Body of pancreas (tissue), 4 donors: ENCODE data around the gene C18orf32.

Experiments used
- CTCF ChIP-seq, 7 experiments: fragments of 450-650 bp in 4 of 7; fragments of 200-600 bp in 3 of 7; sonication (generic) in 3 of 7; IDR thresholded peaks; one replicate each; pipeline ENCODE4 v1.5.1; 2016 to 2019; ENCODE audit warnings: antibody characterized with exemption in 7 of 7
- POLR2A ChIP-seq, 3 donors: fragments of 450-650 bp; IDR thresholded peaks; one replicate each; pipeline ENCODE4 v1.6.1; 2016; ENCODE audit warnings: antibody characterized with exemption in 3 of 3, mild to moderate bottlenecking in 2 of 3

- no peak for TF ChIP-seq CTCF (IDR thresholded peaks at IDR 0.05)
- no peak for TF ChIP-seq POLR2A (IDR thresholded peaks at IDR 0.05)
Measured at GRCh38 chr18:49524951-49525350, 37.9 kb upstream of the C18orf32 start.
